GM12873 (cell line): ENCODE measurements around the gene HHAT.

ENCODE experiments used
- CTCF ChIP-seq: IDR thresholded peaks from 2 replicates; pipeline ENCODE4 v1.5.1; 2012; ENCODE audit warnings: low read depth, mild to moderate bottlenecking, moderate library complexity, low read length, control low read depth; ENCODE audit not compliant: insufficient read depth; ENCODE audit errors: missing control alignments

HHAT gene

DNA sequence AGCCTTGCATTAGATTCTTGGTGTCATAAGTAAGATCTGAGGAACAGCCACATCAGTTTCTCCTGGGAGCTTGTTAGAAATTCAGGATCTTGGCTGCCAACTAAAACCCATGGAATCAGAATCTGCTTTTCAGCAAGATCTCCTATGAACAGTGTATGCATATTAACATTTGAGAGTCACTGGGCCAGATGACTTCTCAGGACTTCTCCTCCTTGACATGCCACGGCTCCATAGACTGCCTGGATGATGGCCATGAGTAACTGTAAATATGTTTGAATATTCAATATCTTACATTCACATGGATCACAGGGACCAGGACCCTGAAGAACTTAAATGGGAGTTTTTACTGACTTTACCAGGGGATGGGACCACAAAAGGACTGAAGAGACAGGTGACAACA lies 148.0 kb downstream of the HHAT start:
- no peak for TF ChIP-seq CTCF

DNA sequence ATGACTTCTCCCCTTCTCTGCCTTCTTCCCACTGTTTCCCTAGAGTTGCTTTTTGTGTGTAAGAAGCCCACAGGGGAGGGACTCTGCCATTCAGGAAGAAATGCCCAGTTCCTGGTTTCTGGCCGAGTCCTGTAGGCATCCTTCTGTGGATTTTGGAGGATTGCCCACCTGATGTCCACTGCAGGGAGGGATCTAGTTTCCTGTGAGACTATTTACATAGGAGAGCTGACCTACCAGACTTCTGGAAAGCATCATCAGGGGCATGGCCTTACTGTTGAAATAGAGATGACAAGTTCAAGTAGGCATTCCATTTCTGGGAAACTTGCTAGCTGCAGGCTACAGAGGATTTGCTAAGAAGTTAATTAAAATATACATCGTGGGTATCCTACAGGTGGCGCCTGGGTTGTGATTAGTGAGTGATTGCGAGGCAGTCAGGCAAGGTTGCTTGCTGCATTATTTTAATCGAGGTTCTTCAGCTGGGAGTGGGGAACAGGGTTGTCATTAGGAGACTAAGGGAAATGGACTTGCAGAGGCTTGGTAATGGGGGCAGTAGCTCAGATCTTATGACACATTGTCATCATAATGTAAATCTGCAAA lies 148.7 kb downstream of the HHAT start:
- no peak for TF ChIP-seq CTCF

GRCh38 chr1:210478820-210479219 lies 150.1 kb downstream of the HHAT start:
- no peak for TF ChIP-seq CTCF

DNA sequence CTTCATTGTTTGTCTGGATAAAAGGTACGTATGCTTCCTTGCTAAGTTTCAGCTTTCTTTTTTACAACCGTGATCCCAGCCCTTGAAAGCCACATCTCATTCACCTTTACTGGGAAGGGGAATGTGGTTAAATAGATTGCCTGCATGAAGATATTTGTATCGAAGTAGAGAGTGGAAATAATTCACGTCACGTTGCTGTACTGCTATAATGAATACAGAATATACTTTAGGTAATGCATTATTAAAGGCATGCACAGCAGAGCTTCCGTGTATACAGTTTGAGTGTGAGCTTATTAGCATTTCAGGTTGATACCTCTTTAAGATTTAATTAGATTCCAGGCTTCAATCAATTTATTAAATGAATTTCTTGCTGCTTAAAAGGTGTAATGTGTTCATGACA lies 153.8 kb downstream of the HHAT start:
- TF ChIP-seq CTCF: no peak

- no peak for TF ChIP-seq CTCF
These were observed 154.4 kb downstream of the HHAT start for GRCh38 chr1:210482945-210483617.

- TF ChIP-seq CTCF: no peak
These were observed 155.1 kb downstream of the HHAT start for GRCh38 chr1:210483821-210484220.

- TF ChIP-seq CTCF: no peak
These were observed 158.3 kb downstream of the HHAT start for GRCh38 chr1:210487021-210487420.
